ENCODE results near the gene KIF25.
"Not testable (repeated sequence)": the region's sequence is repeated elsewhere in the genome, so short reads cannot be mapped to it uniquely, and the experiment has no call there.

The KIF25 gene

GRCh38 chr6:167993831-167994230, 3.6 kb upstream of the KIF25 start:
- no peak for DNase-seq (ENCODE audit: low read depth, low spot score)

GRCh38 chr6:167995302-167995701, 2.2 kb upstream of the KIF25 start:
- DNase-seq (ENCODE audit: low read depth, low spot score) = no peak

DNA sequence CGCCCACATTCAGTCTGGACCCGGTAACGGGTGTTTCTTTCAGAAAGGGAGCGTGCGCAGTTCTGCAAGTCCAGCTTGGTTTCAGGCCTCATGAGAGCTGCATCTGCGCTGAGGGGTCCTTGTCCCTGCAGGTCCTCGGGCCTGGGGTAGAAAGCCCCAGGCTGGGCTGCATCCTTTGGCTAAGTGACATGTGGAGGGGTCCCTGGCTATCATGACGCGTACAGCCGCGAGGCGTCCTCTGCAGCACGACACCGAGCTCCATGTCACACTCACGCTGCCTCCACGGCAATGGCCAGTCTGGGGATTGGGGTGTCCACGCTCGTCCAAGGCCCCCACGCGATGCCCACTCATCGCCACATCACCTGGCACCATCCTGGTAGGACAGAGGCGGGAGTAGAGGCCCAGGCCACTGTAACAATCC, 1.7 kb upstream of the KIF25 start:
- no peak for DNase-seq (ENCODE audit: low read depth, low spot score)

DNA sequence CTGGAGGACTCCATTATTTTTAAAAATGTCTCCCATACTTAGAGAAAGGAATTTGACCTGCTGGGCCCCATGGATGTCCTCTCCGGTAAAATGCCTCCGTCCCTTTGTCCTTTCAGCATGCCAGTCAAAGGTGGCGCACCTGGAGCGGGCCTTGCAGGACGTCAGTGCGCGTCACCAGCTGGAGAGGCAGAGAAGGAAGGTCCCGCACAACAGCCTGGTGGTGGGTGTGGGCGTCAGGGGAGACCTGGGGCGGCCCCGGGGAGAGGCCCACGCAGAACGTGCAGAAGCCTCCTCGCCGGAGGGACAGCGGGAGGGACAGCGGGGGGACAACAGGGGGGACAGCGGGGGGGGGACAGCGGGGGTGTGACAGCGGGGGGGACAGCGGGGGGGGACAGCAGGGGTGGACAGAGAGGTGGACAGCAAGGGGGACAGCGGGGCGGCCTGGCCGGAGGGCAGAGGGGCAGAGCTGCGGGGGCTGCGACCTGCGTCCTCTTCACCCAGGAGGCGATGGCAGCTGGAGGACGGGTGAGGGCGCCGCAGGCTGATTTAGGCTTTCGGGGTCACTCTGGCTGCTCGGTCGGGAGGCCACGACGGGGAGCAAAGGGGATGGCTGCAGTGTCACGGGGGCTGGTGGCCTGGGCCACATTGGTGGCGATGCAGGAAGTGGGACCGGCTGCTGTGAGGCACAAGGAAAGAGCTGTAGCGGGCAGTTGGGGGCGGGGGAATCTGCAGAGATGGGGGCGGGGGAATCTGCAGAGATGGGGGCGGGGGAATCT, 859 bp upstream of the KIF25 start:
- DNase-seq (ENCODE audit: low read depth, low spot score) = no peak

DNA sequence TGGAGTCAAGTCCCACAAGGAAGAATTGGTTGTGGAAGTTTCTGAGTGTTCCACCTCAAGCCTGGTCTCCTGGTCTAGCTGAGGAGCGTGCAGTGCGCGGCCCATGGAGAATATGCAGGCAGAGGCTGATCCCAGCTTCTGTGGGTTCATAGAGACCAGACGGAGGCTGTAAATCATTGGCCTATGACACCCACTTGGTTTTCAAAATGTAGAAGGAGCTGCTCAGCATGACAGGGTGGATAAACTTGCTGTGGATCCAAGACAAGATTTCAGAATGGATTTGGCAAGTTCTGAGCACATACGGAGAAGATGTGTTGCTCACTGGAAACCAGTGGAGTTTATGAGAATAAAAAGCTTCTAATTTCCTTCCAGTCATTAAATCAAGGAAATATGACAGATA, 744 bp downstream of the KIF25 start:
- no peak for DNase-seq (ENCODE audit: low read depth, low spot score)

GRCh38 chr6:168000198-168001028, 2.9 kb downstream of the KIF25 start:
- DNase-seq (ENCODE audit: low read depth, low spot score) = no peak

DNA sequence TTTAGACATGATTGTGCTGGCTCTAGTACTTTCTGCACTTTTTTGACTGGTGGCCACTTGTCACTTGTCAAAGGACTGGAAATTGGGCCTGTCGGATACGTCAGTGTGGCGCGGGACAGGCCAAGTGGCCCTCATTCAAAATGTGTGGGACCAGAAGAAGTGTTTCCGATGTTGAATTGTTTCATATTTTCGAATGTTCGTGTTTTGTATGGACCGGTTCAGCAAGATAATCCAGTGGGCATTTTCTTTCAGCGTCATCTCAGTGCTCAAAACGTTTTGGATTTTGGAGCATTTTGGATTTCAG, 3.5 kb downstream of the KIF25 start:
- DNase-seq (ENCODE audit: low read depth, low spot score) = no peak

DNA sequence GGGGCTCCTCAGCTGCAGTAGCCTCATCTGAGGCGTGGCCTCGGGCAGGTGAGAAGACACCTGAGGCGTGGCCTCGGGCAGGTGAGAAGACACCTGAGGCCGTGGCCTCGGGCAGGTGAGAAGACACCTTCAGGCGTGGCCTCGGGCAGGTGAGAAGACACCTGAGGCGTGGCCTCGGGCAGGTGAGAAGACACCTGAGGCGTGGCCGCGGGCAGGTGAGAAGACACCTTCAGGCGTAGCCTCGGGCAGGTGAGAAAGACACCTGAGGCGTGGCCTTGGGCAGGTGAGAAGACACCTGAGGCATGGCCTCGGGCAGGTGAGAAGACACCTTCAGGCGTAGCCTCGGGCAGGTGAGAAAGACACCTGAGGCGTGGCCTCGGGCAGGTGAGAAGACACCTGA, 4.0 kb downstream of the KIF25 start:
- DNase-seq (ENCODE audit: low read depth, low spot score) = not testable (repeated sequence)

- no peak for DNase-seq (ENCODE audit: low read depth, low spot score)
Observed at GRCh38 chr6:168002804-168003203, 5.3 kb downstream of the KIF25 start.

GRCh38 chr6:168004023-168004422, 6.6 kb downstream of the KIF25 start:
- no peak for DNase-seq (ENCODE audit: low read depth, low spot score)

DNA sequence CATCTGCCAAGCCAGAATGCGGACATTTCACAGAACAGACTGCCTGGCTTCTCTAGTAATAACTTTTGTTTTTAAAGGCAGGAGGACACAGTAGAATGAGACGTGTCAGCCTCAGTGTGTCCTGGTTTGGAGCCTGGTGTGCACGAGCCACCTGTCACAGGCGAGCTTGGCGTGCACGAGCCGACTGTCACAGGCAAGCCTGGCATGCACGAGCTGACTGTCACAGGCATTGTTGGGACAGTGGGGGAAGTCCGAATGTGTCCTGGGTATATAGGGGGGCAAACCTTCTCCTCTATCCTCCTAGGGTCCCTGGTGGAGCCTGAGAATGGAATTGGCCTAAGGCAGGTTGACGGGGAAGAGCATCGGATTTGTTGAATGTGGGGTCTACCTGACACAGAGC, 7.5 kb downstream of the KIF25 start:
- no peak for DNase-seq (ENCODE audit: low read depth, low spot score)

DNA sequence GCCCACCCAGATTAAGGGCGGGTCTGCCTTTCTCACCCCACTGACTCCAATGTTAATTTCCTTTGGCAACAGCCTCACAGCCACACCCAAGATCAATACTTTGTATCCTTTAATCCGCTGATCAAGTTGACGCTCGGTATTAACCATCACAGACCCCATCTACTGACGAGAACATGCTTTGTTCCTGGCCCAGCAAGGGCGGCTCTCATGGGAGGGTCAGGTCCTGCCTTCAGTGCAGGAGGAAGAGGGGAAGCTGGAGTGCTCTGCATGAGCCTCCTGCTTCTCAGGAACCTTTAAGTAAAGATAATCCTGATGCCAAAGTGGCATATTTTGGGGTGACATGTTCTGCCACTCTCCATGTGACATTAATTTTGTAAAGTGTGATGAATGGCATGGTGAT, 8.3 kb downstream of the KIF25 start:
- no peak for DNase-seq (ENCODE audit: low read depth, low spot score)

DNA sequence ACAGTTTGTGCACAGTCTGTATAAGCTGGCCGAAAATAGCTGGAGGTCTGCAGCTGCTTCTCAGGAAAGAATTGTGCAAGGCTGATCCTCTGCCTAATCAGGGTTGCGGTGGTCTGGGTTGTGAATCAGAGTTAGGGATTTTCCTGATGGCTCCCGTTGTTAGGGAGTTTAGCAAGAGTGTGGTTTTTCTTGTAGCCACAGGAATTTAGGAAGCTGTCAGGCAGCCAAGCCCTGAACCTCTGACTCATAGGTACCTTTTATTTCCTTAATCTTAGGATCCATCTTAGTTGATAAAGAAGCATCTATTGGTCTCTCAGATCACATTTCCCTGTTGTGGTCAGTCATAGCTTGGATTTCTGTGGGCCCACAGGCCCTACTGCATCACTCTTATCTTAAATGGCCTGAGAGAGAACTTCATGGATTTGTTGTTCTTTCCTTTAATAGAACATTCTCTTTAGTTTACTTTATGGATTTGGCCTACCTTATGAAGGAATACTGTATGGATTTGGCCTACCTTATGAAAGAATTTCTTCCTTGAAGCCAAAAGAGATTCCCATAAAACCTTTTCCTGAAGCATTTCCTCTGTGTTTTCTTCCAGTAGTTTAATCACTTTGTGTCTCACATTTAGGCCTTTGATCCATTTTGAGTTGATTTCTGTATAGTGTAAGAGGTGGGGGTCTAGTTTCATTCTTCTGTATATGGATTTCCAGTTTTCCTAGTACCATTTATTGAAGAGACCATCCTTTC, 10.3 kb downstream of the KIF25 start:
- DNase-seq (ENCODE audit: low read depth, low spot score) = no peak

GRCh38 chr6:168009331-168009730, 11.9 kb downstream of the KIF25 start:
- no peak for DNase-seq (ENCODE audit: low read depth, low spot score)

DNA sequence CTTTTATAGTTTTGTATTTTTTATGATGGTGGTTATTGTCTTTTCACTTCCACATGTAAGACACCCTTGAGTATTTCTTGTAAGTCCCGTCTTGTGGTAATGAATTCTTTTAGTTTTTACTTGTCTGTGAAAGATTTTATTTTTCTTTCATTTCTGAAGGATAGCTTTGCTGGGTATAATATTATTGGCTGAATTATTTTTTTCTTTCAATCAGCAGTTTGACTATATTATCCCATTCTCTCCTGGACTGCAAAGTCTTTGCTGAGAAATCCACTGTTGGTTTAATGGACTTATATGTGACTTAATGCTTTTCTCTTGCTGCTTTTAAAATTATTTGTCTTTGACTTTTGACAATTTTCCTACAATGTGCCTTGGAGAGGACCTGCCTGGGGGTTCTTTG, 13.8 kb downstream of the KIF25 start:
- no peak for DNase-seq (ENCODE audit: low read depth, low spot score)

GRCh38 chr6:168012431-168013249, 15.2 kb downstream of the KIF25 start:
- DNase-seq (ENCODE audit: low read depth, low spot score) = no peak

DNA sequence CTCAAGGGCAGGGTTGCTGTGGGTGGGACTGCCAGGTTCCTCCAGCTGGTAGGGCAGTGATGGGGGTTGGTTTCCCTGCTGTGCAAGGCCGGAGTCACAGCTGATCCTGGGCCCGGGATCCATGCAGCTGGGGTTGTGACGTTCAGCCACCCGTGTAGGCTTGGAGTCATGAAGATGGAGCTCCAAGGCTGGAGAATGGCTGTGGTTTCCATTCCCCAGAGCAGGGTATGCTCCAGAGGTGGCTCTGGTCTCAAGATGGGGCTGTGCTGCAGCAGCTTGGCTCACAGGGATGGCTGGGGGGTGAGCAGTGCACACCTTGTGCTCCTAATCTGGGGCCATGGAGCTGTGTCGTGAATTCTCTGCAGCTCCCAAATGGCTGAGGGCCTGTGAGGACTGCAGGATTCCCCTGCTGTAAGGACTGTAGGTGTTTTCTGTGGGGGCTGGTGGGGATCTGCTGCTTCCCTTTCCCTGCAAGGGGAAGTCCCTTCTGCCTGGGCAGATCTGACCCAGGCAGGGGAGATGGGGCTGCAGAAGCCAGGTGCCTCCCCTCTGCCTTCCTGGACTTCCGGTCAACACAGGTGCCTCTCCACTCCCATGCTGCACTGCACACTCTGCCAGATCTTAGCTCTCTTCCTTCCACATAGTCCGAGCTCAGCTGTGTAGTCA, 15.9 kb downstream of the KIF25 start:
- no peak for DNase-seq (ENCODE audit: low read depth, low spot score)

- DNase-seq (ENCODE audit: low read depth, low spot score) = no peak
Observed at GRCh38 chr6:168014428-168014827, 17.0 kb downstream of the KIF25 start.

GRCh38 chr6:168015009-168015408, 17.5 kb downstream of the KIF25 start:
- DNase-seq (ENCODE audit: low read depth, low spot score) = no peak

GRCh38 chr6:168015482-168016175, 18.2 kb downstream of the KIF25 start:
- DNase-seq (ENCODE audit: low read depth, low spot score) = no peak

Measured in activated naive CD8-positive, alpha-beta T cell treated with anti-CD3 and anti-CD28 coated beads, Interleukin-2, amount 50 U/mL, for 16 hours (primary cell).